ENCODE data around the gene DYNC1I1.

DYNC1I1 gene

GRCh38 chr7:96080027-96080426, 307.7 kb downstream of the DYNC1I1 start:
- Histone ChIP-seq H3K9me3 (ENCODE audit: control insufficient read depth in 1 of 2, low read length in 2 of 2) (no peaks in the 10 kb centered on the region), H3K4me3 (ENCODE audit: low read depth in 1 of 2, low read length in 2 of 2) (no peak overlapping the region), H3K4me1 (ENCODE audit: control insufficient read depth in 1 of 2, insufficient read depth in 2 of 2, low read length in 2 of 2) (peaks cover 0 to 6% of the 10 kb centered on the region in 2 donors), H3K9ac (ENCODE audit: low read depth in 1 of 2, low read length in 2 of 2) (no peak overlapping the region), H3K27ac (ENCODE audit: low read depth, low read length) (no peak overlapping the region), H3K36me3 (ENCODE audit: control insufficient read depth in 1 of 2, insufficient read depth in 2 of 2, low read length in 2 of 2) (no peaks in the 10 kb centered on the region), H3K27me3 (ENCODE audit: control insufficient read depth in 1 of 2, insufficient read depth in 2 of 2, low read length in 2 of 2) (peaks cover 6 to 12% of the 10 kb centered on the region in 2 donors)

- no peak overlapping the region for H3K27ac ChIP-seq (ENCODE audit: low read depth, low read length)
- H3K4me1 ChIP-seq (ENCODE audit: control insufficient read depth in 1 of 2, insufficient read depth in 2 of 2, low read length in 2 of 2) = no peaks in the 10 kb centered on the region
- no peak overlapping the region for H3K4me3 ChIP-seq (ENCODE audit: low read depth in 1 of 2, low read length in 2 of 2)
- no peak overlapping the region for H3K9ac ChIP-seq (ENCODE audit: low read depth in 1 of 2, low read length in 2 of 2)
- no peaks in the 10 kb centered on the region for H3K9me3 ChIP-seq (ENCODE audit: control insufficient read depth in 1 of 2, low read length in 2 of 2)
- H3K27me3 ChIP-seq (ENCODE audit: control insufficient read depth in 1 of 2, insufficient read depth in 2 of 2, low read length in 2 of 2) = no peaks in the 10 kb centered on the region
- H3K36me3 ChIP-seq (ENCODE audit: control insufficient read depth in 1 of 2, insufficient read depth in 2 of 2, low read length in 2 of 2) = no peaks in the 10 kb centered on the region
These were observed 312.7 kb downstream of the DYNC1I1 start for GRCh38 chr7:96084881-96085553.

- Histone ChIP-seq H3K4me3 (ENCODE audit: low read depth in 1 of 2, low read length in 2 of 2) (no peak overlapping the region), H3K4me1 (ENCODE audit: control insufficient read depth in 1 of 2, insufficient read depth in 2 of 2, low read length in 2 of 2) (no peaks in the 10 kb centered on the region), H3K27me3 (ENCODE audit: control insufficient read depth in 1 of 2, insufficient read depth in 2 of 2, low read length in 2 of 2) (no peaks in the 10 kb centered on the region), H3K36me3 (ENCODE audit: control insufficient read depth in 1 of 2, insufficient read depth in 2 of 2, low read length in 2 of 2) (no peaks in the 10 kb centered on the region), H3K27ac (ENCODE audit: low read depth, low read length) (no peak overlapping the region), H3K9ac (ENCODE audit: low read depth in 1 of 2, low read length in 2 of 2) (no peak overlapping the region), H3K9me3 (ENCODE audit: control insufficient read depth in 1 of 2, low read length in 2 of 2) (no peaks in the 10 kb centered on the region)
These were observed 313.6 kb downstream of the DYNC1I1 start for GRCh38 chr7:96085953-96086352.

GRCh38 chr7:96088579-96088978, 316.2 kb downstream of the DYNC1I1 start:
- Histone ChIP-seq H3K4me1 (ENCODE audit: control insufficient read depth in 1 of 2, insufficient read depth in 2 of 2, low read length in 2 of 2) (no peaks in the 10 kb centered on the region), H3K4me3 (ENCODE audit: low read depth in 1 of 2, low read length in 2 of 2) (no peak overlapping the region), H3K36me3 (ENCODE audit: control insufficient read depth in 1 of 2, insufficient read depth in 2 of 2, low read length in 2 of 2) (no peaks in the 10 kb centered on the region), H3K9ac (ENCODE audit: low read depth in 1 of 2, low read length in 2 of 2) (no peak overlapping the region), H3K27ac (ENCODE audit: low read depth, low read length) (no peak overlapping the region), H3K9me3 (ENCODE audit: control insufficient read depth in 1 of 2, low read length in 2 of 2) (no peaks in the 10 kb centered on the region), H3K27me3 (ENCODE audit: control insufficient read depth in 1 of 2, insufficient read depth in 2 of 2, low read length in 2 of 2) (no peaks in the 10 kb centered on the region)

DNA sequence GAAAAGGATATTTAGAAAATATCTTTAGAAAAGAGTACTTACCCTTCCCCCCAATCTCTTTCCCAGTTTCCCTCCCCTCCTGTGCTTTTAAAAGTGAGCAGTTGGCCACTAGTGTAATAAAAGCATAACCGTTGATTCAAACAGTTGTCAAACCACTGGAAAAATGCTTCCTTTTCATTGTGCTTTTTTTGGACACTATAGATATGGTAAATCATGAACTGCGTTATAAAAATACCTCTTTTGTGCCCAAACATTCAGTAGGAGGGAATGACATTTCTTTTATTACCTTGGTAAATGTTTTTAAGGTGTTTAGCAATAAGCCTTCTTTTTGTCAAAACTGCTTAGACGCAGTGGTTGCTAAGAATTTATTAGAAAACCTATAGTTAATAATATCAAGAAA, 317.2 kb downstream of the DYNC1I1 start:
- Histone ChIP-seq H3K4me3 (ENCODE audit: low read depth in 1 of 2, low read length in 2 of 2) (no peak overlapping the region), H3K4me1 (ENCODE audit: control insufficient read depth in 1 of 2, insufficient read depth in 2 of 2, low read length in 2 of 2) (no peaks in the 10 kb centered on the region), H3K27me3 (ENCODE audit: control insufficient read depth in 1 of 2, insufficient read depth in 2 of 2, low read length in 2 of 2) (no peaks in the 10 kb centered on the region), H3K27ac (ENCODE audit: low read depth, low read length) (no peak overlapping the region), H3K9me3 (ENCODE audit: control insufficient read depth in 1 of 2, low read length in 2 of 2) (no peaks in the 10 kb centered on the region), H3K36me3 (ENCODE audit: control insufficient read depth in 1 of 2, insufficient read depth in 2 of 2, low read length in 2 of 2) (no peaks in the 10 kb centered on the region), H3K9ac (ENCODE audit: low read depth in 1 of 2, low read length in 2 of 2) (no peak overlapping the region)

DNA sequence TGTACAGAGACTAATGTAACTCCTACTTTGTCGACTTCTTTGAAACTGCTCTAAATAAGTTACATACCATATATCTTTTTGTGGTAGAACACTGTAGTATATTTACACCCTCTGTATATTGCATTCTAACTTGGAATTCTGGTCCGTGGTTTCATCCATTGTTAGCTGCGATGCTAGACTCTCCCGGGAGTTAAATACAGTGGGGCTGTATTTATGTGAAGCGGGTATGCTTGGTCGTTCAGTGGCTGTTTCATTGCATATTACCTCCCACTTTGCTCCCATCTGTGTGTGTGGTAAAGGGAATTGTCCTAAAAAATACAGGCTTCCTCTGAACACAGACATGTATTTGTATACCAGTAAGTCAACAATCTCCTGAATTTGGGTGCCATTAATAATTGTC, 318.4 kb downstream of the DYNC1I1 start:
- Histone ChIP-seq H3K36me3 (ENCODE audit: control insufficient read depth in 1 of 2, insufficient read depth in 2 of 2, low read length in 2 of 2) (no peaks in the 10 kb centered on the region), H3K4me1 (ENCODE audit: control insufficient read depth in 1 of 2, insufficient read depth in 2 of 2, low read length in 2 of 2) (no peaks in the 10 kb centered on the region), H3K4me3 (ENCODE audit: low read depth in 1 of 2, low read length in 2 of 2) (no peak overlapping the region), H3K27ac (ENCODE audit: low read depth, low read length) (no peak overlapping the region), H3K9ac (ENCODE audit: low read depth in 1 of 2, low read length in 2 of 2) (no peak overlapping the region), H3K27me3 (ENCODE audit: control insufficient read depth in 1 of 2, insufficient read depth in 2 of 2, low read length in 2 of 2) (no peaks in the 10 kb centered on the region), H3K9me3 (ENCODE audit: control insufficient read depth in 1 of 2, low read length in 2 of 2) (no peaks in the 10 kb centered on the region)

- Histone ChIP-seq H3K36me3 (ENCODE audit: control insufficient read depth in 1 of 2, insufficient read depth in 2 of 2, low read length in 2 of 2) (no peaks in the 10 kb centered on the region), H3K27ac (ENCODE audit: low read depth, low read length) (no peak overlapping the region), H3K9me3 (ENCODE audit: control insufficient read depth in 1 of 2, low read length in 2 of 2) (no peaks in the 10 kb centered on the region), H3K9ac (ENCODE audit: low read depth in 1 of 2, low read length in 2 of 2) (no peak overlapping the region), H3K4me1 (ENCODE audit: control insufficient read depth in 1 of 2, insufficient read depth in 2 of 2, low read length in 2 of 2) (no peaks in the 10 kb centered on the region), H3K27me3 (ENCODE audit: control insufficient read depth in 1 of 2, insufficient read depth in 2 of 2, low read length in 2 of 2) (no peaks in the 10 kb centered on the region), H3K4me3 (ENCODE audit: low read depth in 1 of 2, low read length in 2 of 2) (no peak overlapping the region)
These were observed 321.1 kb downstream of the DYNC1I1 start for GRCh38 chr7:96093435-96093834.

GRCh38 chr7:96097835-96098234, 325.5 kb downstream of the DYNC1I1 start:
- H3K9ac ChIP-seq (ENCODE audit: low read depth in 1 of 2, low read length in 2 of 2) = no peak overlapping the region
- H3K9me3 ChIP-seq (ENCODE audit: control insufficient read depth in 1 of 2, low read length in 2 of 2) = peaks cover 0 to 5% of the 10 kb centered on the region in 2 donors
- H3K4me3 ChIP-seq (ENCODE audit: low read depth in 1 of 2, low read length in 2 of 2) = no peak overlapping the region
- no peaks in the 10 kb centered on the region for H3K36me3 ChIP-seq (ENCODE audit: control insufficient read depth in 1 of 2, insufficient read depth in 2 of 2, low read length in 2 of 2)
- no peak overlapping the region for H3K27ac ChIP-seq (ENCODE audit: low read depth, low read length)
- no peaks in the 10 kb centered on the region for H3K4me1 ChIP-seq (ENCODE audit: control insufficient read depth in 1 of 2, insufficient read depth in 2 of 2, low read length in 2 of 2)
- H3K27me3 ChIP-seq (ENCODE audit: control insufficient read depth in 1 of 2, insufficient read depth in 2 of 2, low read length in 2 of 2) = no peaks in the 10 kb centered on the region

DNA sequence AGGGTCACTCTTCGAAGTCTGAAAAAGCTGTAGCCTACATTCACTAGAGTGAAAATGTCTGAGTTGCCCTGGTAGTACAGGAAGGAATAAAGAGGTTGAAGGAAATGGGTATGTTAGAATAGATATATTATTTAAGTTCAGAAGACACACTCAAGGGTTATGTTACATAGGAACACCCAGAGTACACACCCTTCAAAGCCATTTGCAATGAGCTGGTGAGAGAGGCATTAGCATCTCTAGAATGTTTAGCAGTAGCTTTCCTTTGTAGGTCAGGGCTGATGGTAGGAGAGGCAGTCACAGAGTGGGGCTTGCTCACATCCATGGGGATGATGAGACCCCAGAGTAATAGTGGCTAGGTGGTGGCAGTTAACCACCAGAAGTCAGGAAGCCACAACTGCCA, 328.4 kb downstream of the DYNC1I1 start:
- Histone ChIP-seq H3K36me3 (ENCODE audit: control insufficient read depth in 1 of 2, insufficient read depth in 2 of 2, low read length in 2 of 2) (no peaks in the 10 kb centered on the region), H3K4me1 (ENCODE audit: control insufficient read depth in 1 of 2, insufficient read depth in 2 of 2, low read length in 2 of 2) (no peaks in the 10 kb centered on the region), H3K4me3 (ENCODE audit: low read depth in 1 of 2, low read length in 2 of 2) (no peak overlapping the region), H3K9me3 (ENCODE audit: control insufficient read depth in 1 of 2, low read length in 2 of 2) (peaks cover 0 to 5% of the 10 kb centered on the region in 2 donors), H3K27me3 (ENCODE audit: control insufficient read depth in 1 of 2, insufficient read depth in 2 of 2, low read length in 2 of 2) (no peaks in the 10 kb centered on the region), H3K27ac (ENCODE audit: low read depth, low read length) (no peak overlapping the region), H3K9ac (ENCODE audit: low read depth in 1 of 2, low read length in 2 of 2) (no peak overlapping the region)

DNA sequence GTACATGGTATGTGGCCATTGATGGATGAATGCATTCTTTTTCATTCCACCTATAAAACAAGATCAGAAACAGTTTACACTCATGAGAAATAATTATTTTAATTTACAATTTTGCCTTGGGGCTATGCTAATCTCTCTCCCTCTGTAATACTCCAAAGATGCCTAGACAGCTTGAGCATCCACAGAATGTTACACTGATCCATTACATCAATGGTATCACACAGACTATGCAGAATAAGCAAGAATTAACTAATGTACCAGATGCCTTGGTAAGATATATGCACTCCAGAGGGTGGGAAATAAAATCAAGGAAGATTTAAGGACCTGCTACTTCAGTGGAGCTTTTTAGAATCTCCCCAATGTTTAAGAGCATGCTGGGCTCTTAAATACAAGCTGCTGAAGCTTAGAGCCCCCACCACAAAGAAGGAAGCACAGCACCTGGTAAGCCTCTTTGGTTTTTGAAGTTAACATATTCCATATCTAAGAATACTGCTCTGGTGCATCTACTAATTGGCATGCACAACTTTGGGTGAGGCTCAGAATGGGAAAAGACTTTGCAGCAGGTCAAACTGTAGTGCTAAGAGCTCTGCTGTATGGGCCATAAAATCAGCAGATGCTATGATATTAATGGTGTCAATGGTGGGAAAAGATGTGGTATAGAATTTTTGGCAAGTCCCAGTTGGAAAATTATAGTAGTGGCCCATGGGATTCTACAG, 329.9 kb downstream of the DYNC1I1 start:
- H3K4me3 ChIP-seq (ENCODE audit: low read depth in 1 of 2, low read length in 2 of 2) = no peak overlapping the region
- peaks cover 0 to 5% of the 10 kb centered on the region in 2 donors for H3K9me3 ChIP-seq (ENCODE audit: control insufficient read depth in 1 of 2, low read length in 2 of 2)
- no peaks in the 10 kb centered on the region for H3K4me1 ChIP-seq (ENCODE audit: control insufficient read depth in 1 of 2, insufficient read depth in 2 of 2, low read length in 2 of 2)
- no peaks in the 10 kb centered on the region for H3K27me3 ChIP-seq (ENCODE audit: control insufficient read depth in 1 of 2, insufficient read depth in 2 of 2, low read length in 2 of 2)
- no peak overlapping the region for H3K9ac ChIP-seq (ENCODE audit: low read depth in 1 of 2, low read length in 2 of 2)
- no peaks in the 10 kb centered on the region for H3K36me3 ChIP-seq (ENCODE audit: control insufficient read depth in 1 of 2, insufficient read depth in 2 of 2, low read length in 2 of 2)
- no peak overlapping the region for H3K27ac ChIP-seq (ENCODE audit: low read depth, low read length)
